Breast epithelium (tissue), 3 donors: Measurements from ENCODE around the gene C5AR1.

Source experiments
- POLR2A ChIP-seq: fragments of 450-650 bp; IDR thresholded peaks from one replicate; pipeline ENCODE4 v1.6.1; 2016; ENCODE audit warnings: antibody characterized with exemption, mild to moderate bottlenecking, moderate library complexity
- POLR2AphosphoS5 ChIP-seq, 3 donors: sonication (generic); formaldehyde crosslinking; IDR thresholded peaks; one replicate each; pipeline ENCODE4 v1.6.1; 2017; ENCODE audit warnings: antibody characterized with exemption in 3 of 3
- TF ChIP-seq, protein P1 (sequence below), 3 donors: fragments of 450-650 bp; IDR thresholded peaks; one replicate each; pipeline ENCODE4 v1.5.1; 2016 to 2017; ENCODE audit warnings: antibody characterized with exemption in 3 of 3, mild to moderate bottlenecking in 3 of 3, moderate library complexity in 3 of 3

DNA sequence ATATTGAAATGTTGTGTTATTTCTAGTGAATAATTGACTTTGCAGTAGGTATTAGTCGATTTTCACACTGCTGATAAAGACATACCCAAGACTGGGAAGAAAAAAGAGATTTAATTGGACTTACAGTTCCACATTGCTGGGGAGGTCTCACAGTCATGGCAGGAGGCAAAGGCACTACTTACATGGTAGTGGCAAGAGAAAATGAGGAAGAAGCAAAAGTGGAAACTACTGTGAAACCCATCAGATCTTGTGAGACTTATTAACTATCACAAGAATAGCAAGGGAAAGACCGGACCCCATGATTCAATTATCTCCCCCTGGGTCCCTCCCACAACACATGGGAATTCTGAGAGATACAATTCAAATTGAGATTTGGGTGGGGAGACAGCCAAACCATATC, 12.4 kb downstream of the C5AR1 start:
- TF ChIP-seq, protein P1, sequence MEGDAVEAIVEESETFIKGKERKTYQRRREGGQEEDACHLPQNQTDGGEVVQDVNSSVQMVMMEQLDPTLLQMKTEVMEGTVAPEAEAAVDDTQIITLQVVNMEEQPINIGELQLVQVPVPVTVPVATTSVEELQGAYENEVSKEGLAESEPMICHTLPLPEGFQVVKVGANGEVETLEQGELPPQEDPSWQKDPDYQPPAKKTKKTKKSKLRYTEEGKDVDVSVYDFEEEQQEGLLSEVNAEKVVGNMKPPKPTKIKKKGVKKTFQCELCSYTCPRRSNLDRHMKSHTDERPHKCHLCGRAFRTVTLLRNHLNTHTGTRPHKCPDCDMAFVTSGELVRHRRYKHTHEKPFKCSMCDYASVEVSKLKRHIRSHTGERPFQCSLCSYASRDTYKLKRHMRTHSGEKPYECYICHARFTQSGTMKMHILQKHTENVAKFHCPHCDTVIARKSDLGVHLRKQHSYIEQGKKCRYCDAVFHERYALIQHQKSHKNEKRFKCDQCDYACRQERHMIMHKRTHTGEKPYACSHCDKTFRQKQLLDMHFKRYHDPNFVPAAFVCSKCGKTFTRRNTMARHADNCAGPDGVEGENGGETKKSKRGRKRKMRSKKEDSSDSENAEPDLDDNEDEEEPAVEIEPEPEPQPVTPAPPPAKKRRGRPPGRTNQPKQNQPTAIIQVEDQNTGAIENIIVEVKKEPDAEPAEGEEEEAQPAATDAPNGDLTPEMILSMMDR (IDR thresholded peaks at IDR 0.05) = no peak
- no peak for TF ChIP-seq POLR2A
- TF ChIP-seq POLR2AphosphoS5 (IDR thresholded peaks at IDR 0.05) = no peak
